H9 (cell line): ENCODE measurements around the gene SH3BGR. TPM values are rescaled to one million over a fixed set of nuclear protein-coding genes. Genes with fewer than 3 reads are reported as not detected.

ENCODE experiments used
- DNase-seq: peaks from one replicate; pipeline ENCODE4 v3.0.0-alpha.2; 2017
- H2AFZ ChIP-seq: one replicate; pipeline ENCODE4 v1.6.1; 2013; ENCODE audit warnings: mild to moderate bottlenecking, low read length, control low read depth, moderate library complexity
- H2AK5ac ChIP-seq: 2 replicates; pipeline ENCODE4 v1.6.1; 2013; ENCODE audit warnings: low read length, control low read depth, mixed read lengths; ENCODE audit not compliant: insufficient read length
- H2BK120ac ChIP-seq: one replicate; pipeline ENCODE4 v1.6.1; 2013; ENCODE audit warnings: low read depth, mild to moderate bottlenecking, low read length, control low read depth, inconsistent platforms; ENCODE audit not compliant: poor library complexity, severe bottlenecking
- H2BK12ac ChIP-seq: 2 replicates; pipeline ENCODE4 v1.6.1; 2013; ENCODE audit warnings: low read length, control low read depth, mixed read lengths, low read depth; ENCODE audit not compliant: insufficient read length
- H2BK15ac ChIP-seq: 2 replicates; pipeline ENCODE4 v1.6.1; 2013; ENCODE audit warnings: low read depth, low read length, control low read depth
- H2BK20ac ChIP-seq: one replicate; pipeline ENCODE4 v1.6.1; 2013; ENCODE audit warnings: low read depth, mild to moderate bottlenecking, low read length, control low read depth, inconsistent platforms; ENCODE audit not compliant: poor library complexity, severe bottlenecking
- H2BK5ac ChIP-seq: 2 replicates; pipeline ENCODE4 v1.6.1; 2013; ENCODE audit warnings: low read length, control low read depth, mixed read lengths; ENCODE audit not compliant: insufficient read length
- H3K14ac ChIP-seq: 2 replicates; pipeline ENCODE4 v1.6.1; 2013; ENCODE audit warnings: low read length, control low read depth; ENCODE audit not compliant: insufficient read depth
- H3K18ac ChIP-seq: 2 replicates; pipeline ENCODE4 v1.6.1; 2013; ENCODE audit warnings: low read depth, mild to moderate bottlenecking, mixed read lengths, low read length, control low read depth; ENCODE audit not compliant: insufficient read length
- H3K23ac ChIP-seq: 2 replicates; pipeline ENCODE4 v1.6.1; 2013; ENCODE audit warnings: low read length, control low read depth, mixed read lengths, low read depth; ENCODE audit not compliant: insufficient read length
- H3K23me2 ChIP-seq: 2 replicates; pipeline ENCODE4 v1.6.1; 2013; ENCODE audit warnings: low read depth, mild to moderate bottlenecking, mixed read lengths, low read length, control low read depth; ENCODE audit not compliant: insufficient read length, poor library complexity, severe bottlenecking
- H3K27ac ChIP-seq: 2 replicates; pipeline ENCODE4 v1.5.1; 2013; ENCODE audit warnings: low read length, control low read depth, mixed read lengths, low read depth; ENCODE audit not compliant: insufficient read length
- H3K27me3 ChIP-seq: 2 replicates; pipeline ENCODE4 v1.6.1; 2013; ENCODE audit warnings: low read length, control low read depth, inconsistent platforms; ENCODE audit not compliant: insufficient read depth
- H3K4ac ChIP-seq: 2 replicates; pipeline ENCODE4 v1.6.1; 2013; ENCODE audit warnings: low read depth, mild to moderate bottlenecking, control low read depth, inconsistent platforms, low read length, moderate library complexity
- H3K4me1 ChIP-seq: 2 replicates; pipeline ENCODE4 v1.6.1; 2013; ENCODE audit warnings: low read length, control low read depth, inconsistent platforms; ENCODE audit not compliant: insufficient read depth
- H3K4me2 ChIP-seq: 2 replicates; pipeline ENCODE4 v1.6.1; 2013; ENCODE audit warnings: low read length, control low read depth, mixed read lengths; ENCODE audit not compliant: insufficient read length, insufficient read depth
- H3K56ac ChIP-seq: 2 replicates; pipeline ENCODE4 v1.6.1; 2013; ENCODE audit warnings: low read depth, mild to moderate bottlenecking, mixed read lengths, low read length, control low read depth; ENCODE audit not compliant: insufficient read length
- H3K79me1 ChIP-seq: 2 replicates; pipeline ENCODE4 v1.6.1; 2013; ENCODE audit warnings: low read depth, mild to moderate bottlenecking, moderate library complexity, low read length, control low read depth, inconsistent platforms; ENCODE audit not compliant: insufficient read depth, poor library complexity, severe bottlenecking
- H3K79me2 ChIP-seq: 2 replicates; pipeline ENCODE4 v1.6.1; 2013; ENCODE audit warnings: low read length, control low read depth, inconsistent platforms; ENCODE audit not compliant: insufficient read depth
- H3K9ac ChIP-seq: 2 replicates; pipeline ENCODE4 v1.6.1; 2013; ENCODE audit warnings: low read length, control low read depth, mixed read lengths; ENCODE audit not compliant: insufficient read length; ENCODE audit errors: extremely low read depth
- H3K9me3 ChIP-seq: one replicate; pipeline ENCODE4 v1.6.1; 2013; ENCODE audit warnings: low read depth, low read length, inconsistent platforms; ENCODE audit not compliant: control insufficient read depth
- H3T11ph ChIP-seq: one replicate; pipeline ENCODE4 v1.6.1; 2013; ENCODE audit warnings: mild to moderate bottlenecking, low read length, control low read depth, inconsistent platforms
- H4K20me1 ChIP-seq: one replicate; pipeline ENCODE4 v1.6.1; 2013; ENCODE audit not compliant: control insufficient read depth, insufficient read length, insufficient read depth
- H4K5ac ChIP-seq: 2 replicates; pipeline ENCODE4 v1.6.1; 2013; ENCODE audit warnings: low read depth, mild to moderate bottlenecking, mixed read lengths, low read length, control low read depth; ENCODE audit not compliant: insufficient read length
- H4K8ac ChIP-seq: replicated peaks from 2 replicates; pipeline ENCODE4 v1.6.1; 2013; ENCODE audit warnings: low read length, control low read depth, mixed read lengths, low read depth; ENCODE audit not compliant: insufficient read length
- H4K91ac ChIP-seq: 2 replicates; pipeline ENCODE4 v1.6.1; 2013; ENCODE audit warnings: low read depth, mild to moderate bottlenecking, moderate library complexity, mixed read lengths, low read length, control low read depth; ENCODE audit not compliant: insufficient read length
- H3K27ac Mint-ChIP-seq, 3 experiments: 2 replicates in 2 of 3; 3 replicates in 1 of 3; pipeline ENCODE4 v1.8.0; 2020 to 2021; ENCODE audit warnings: mixed read lengths in 3 of 3, mild to moderate bottlenecking in 1 of 3, moderate library complexity in 1 of 3
- H3K27me3 Mint-ChIP-seq: 2 replicates; pipeline ENCODE4 v1.8.0; 2021; ENCODE audit warnings: low read depth, mild to moderate bottlenecking, moderate library complexity, mixed read lengths
- H3K36me3 Mint-ChIP-seq, 3 experiments: 2 replicates in 2 of 3; 3 replicates in 1 of 3; pipeline ENCODE4 v1.8.0; 2020 to 2021; ENCODE audit warnings: low read depth in 3 of 3, mixed read lengths in 3 of 3; ENCODE audit not compliant: insufficient read depth in 1 of 3
- H3K4me1 Mint-ChIP-seq, 2 experiments: 2 replicates each; pipeline ENCODE4 v1.8.0; 2020; ENCODE audit warnings: mixed read lengths in 2 of 2
- H3K4me3 Mint-ChIP-seq, 2 experiments: 2 replicates in 1 of 2; 3 replicates in 1 of 2; pipeline ENCODE4 v1.8.0; 2020 to 2021; ENCODE audit warnings: mild to moderate bottlenecking in 2 of 2, mixed read lengths in 2 of 2, moderate library complexity in 1 of 2
- H3K9me3 Mint-ChIP-seq, 2 experiments: 2 replicates in 1 of 2; 3 replicates in 1 of 2; pipeline ENCODE4 v1.8.0; 2020; ENCODE audit warnings: mild to moderate bottlenecking in 2 of 2, mixed read lengths in 2 of 2, moderate library complexity in 1 of 2
- CTCF ChIP-seq: fragments of 200-600 bp; sonication (generic); conservative IDR thresholded peaks from 3 replicates; pipeline ENCODE4 v1.8.0; 2021; ENCODE audit warnings: antibody characterized with exemption, mild to moderate bottlenecking
- WGBS: extraction: QIAGEN DNeasy Blood & Tissue Kit; methylation state at CpG from one replicate; pipeline ENCODE4 v1.1.7; 2013; ENCODE audit warnings: missing lambda C conversion rate, low lambda C conversion rate, mixed read lengths; ENCODE audit not compliant: insufficient read length; ENCODE audit errors: extremely low coverage; 5-methylcytosine and 5-hydroxymethylcytosine counted together
- total RNA-seq: library from RNA; stranded (reverse); gene quantifications from 2 replicates; pipeline ENCODE4 v1.2.1, GENCODE V29; 2021

SH3BGR gene
- total RNA-seq, 1 experiment from 2014 or later, result 2.9 TPM

GRCh38 chr21:39533545-39534380 lies 82.0 kb downstream of the SH3BGR start:
- Histone ChIP-seq H2BK20ac (no peak overlapping the region), H4K20me1 (no peaks in the 10 kb centered on the region), H3K27ac (no peak overlapping the region), H3K23me2 (no peaks in the 10 kb centered on the region), H3K14ac (no peak overlapping the region), H3K4ac (no peak overlapping the region), H3K4me2 (no peak overlapping the region), H3K18ac (no peak overlapping the region), H2BK15ac (no peak overlapping the region), H3T11ph (no peak overlapping the region), H3K79me2 (no peaks in the 10 kb centered on the region), H3K9ac (no peak overlapping the region), H2BK12ac (no peak overlapping the region), H2BK120ac (no peak overlapping the region), H3K23ac (no peak overlapping the region), H2BK5ac (no peak overlapping the region), H3K27me3 (no peaks in the 10 kb centered on the region), H4K5ac (no peak overlapping the region), H2AK5ac (no peak overlapping the region), H2AFZ (no peak overlapping the region), H3K4me1 (peaks cover 4% of the 10 kb centered on the region; the same call in 1 of the 2 replicates), H3K79me1 (no peaks in the 10 kb centered on the region), H4K8ac (no peak overlapping the region), H4K91ac (no peak overlapping the region), H3K9me3 (no peaks in the 10 kb centered on the region), H3K56ac (no peak overlapping the region)
- H3K9me3 Mint-ChIP-seq, result peaks cover 8 to 10% of the 10 kb centered on the region in 2 experiments
- H3K4me3 Mint-ChIP-seq, result no peak overlapping the region
- WGBS, result no CpG with 5 or more reads among the region's 6 CpGs
- DNase-seq, result no peak
- H3K27ac Mint-ChIP-seq, result peak overlapping the region in 2 of 3 experiments; percentile 46 to 71; a peak in 2 of 7 replicates
- peaks cover 46 to 49% of the 10 kb centered on the region in 2 experiments for H3K4me1 Mint-ChIP-seq
- TF ChIP-seq CTCF, result no peak
- H3K27me3 Mint-ChIP-seq, result peaks cover 5% of the 10 kb centered on the region
- peaks cover 5 to 21% (median 10%) of the 10 kb centered on the region in 3 experiments for H3K36me3 Mint-ChIP-seq
